HepG2 (cell line): ENCODE results near the gene CACNA1I. TPM values are rescaled to one million over a fixed set of nuclear protein-coding genes. Genes with fewer than 3 reads are reported as not detected.

ENCODE experiments used
- ATF5 ChIP-seq: sonication (generic); formaldehyde crosslinking; IDR thresholded peaks from 2 replicates; pipeline ENCODE4 v1.4.0; 2020; ENCODE audit warnings: mild to moderate bottlenecking, low read depth, missing genetic modification reagents
- E2F5 ChIP-seq: sonication (generic); formaldehyde crosslinking; conservative IDR thresholded peaks from 2 replicates; pipeline ENCODE4 v1.4.0; 2020; ENCODE audit warnings: missing genetic modification reagents
- ELF1 ChIP-seq: sonication (generic); formaldehyde crosslinking; IDR thresholded peaks from 2 replicates; pipeline ENCODE4 v1.4.0; 2020; ENCODE audit warnings: missing genetic modification reagents
- GATA4 ChIP-seq: sonication (generic); IDR thresholded peaks from 2 replicates; pipeline ENCODE4 v1.6.1; 2016; ENCODE audit warnings: antibody characterized with exemption, low read depth, borderline replicate concordance
- GRHL1 ChIP-seq: sonication (generic); formaldehyde crosslinking; conservative IDR thresholded peaks from 2 replicates; pipeline ENCODE4 v1.8.0; 2022; ENCODE audit warnings: missing genetic modification reagents
- HBP1 ChIP-seq: IDR thresholded peaks from 2 replicates; pipeline ENCODE4 v1.6.1; 2016; ENCODE audit warnings: low read depth, control low read depth
- IKZF5 ChIP-seq: IDR thresholded peaks from 2 replicates; pipeline ENCODE4 v1.6.1; 2018; ENCODE audit warnings: missing genetic modification reagents, mild to moderate bottlenecking, missing compliant biosample characterization
- MLLT10 ChIP-seq: sonication (generic); formaldehyde crosslinking; IDR thresholded peaks from 2 replicates; pipeline ENCODE4 v1.4.0; 2020; ENCODE audit warnings: missing genetic modification reagents
- RAD21 ChIP-seq: fragments of 450-650 bp; formaldehyde crosslinking; IDR thresholded peaks from 2 replicates; pipeline ENCODE4 v1.5.0; 2020; ENCODE audit warnings: mild to moderate bottlenecking
- SP1 ChIP-seq, 2 experiments: fragments of 450-650 bp in 1 of 2; sonication (generic) in 1 of 2; formaldehyde crosslinking in 1 of 2; IDR thresholded peaks; 2 replicates each; pipeline versions ENCODE4 v1.4.0 to v1.6.1; 2016 to 2020; ENCODE audit warnings: missing genetic modification reagents in 1 of 2
- ZBTB7A ChIP-seq: sonication (generic); formaldehyde crosslinking; IDR thresholded peaks from 2 replicates; pipeline ENCODE4 v1.8.0; 2022; ENCODE audit warnings: mild to moderate bottlenecking, missing genetic modification reagents
- ZNF431 ChIP-seq: sonication (generic); formaldehyde crosslinking; IDR thresholded peaks from 2 replicates; pipeline ENCODE4 v1.9.0; 2022; ENCODE audit warnings: missing genetic modification reagents, low read depth, mild to moderate bottlenecking, borderline replicate concordance
- ZNF510 ChIP-seq: sonication (generic); formaldehyde crosslinking; IDR thresholded peaks from 2 replicates; pipeline ENCODE4 v1.4.0; 2020; ENCODE audit warnings: low read depth, mild to moderate bottlenecking, missing genetic modification reagents
- ZNF609 ChIP-seq: sonication (generic); formaldehyde crosslinking; IDR thresholded peaks from 2 replicates; pipeline ENCODE4 v1.4.0; 2020; ENCODE audit warnings: mild to moderate bottlenecking, missing genetic modification reagents, borderline replicate concordance
- ZNF629 ChIP-seq: sonication (generic); formaldehyde crosslinking; conservative IDR thresholded peaks from 2 replicates; pipeline ENCODE4 v1.5.0; 2020; ENCODE audit warnings: missing genetic modification reagents
- ZNF761 ChIP-seq: sonication (generic); formaldehyde crosslinking; conservative IDR thresholded peaks from 2 replicates; pipeline ENCODE4 v1.4.0; 2020; ENCODE audit warnings: mild to moderate bottlenecking, missing genetic modification reagents
- ZNF816 ChIP-seq: sonication (generic); formaldehyde crosslinking; IDR thresholded peaks from 2 replicates; pipeline ENCODE4 v1.8.0; 2022; ENCODE audit warnings: missing genetic modification reagents, mild to moderate bottlenecking, borderline replicate concordance
- ZNF83 ChIP-seq: sonication (generic); formaldehyde crosslinking; IDR thresholded peaks from 2 replicates; pipeline ENCODE4 v1.4.0; 2020; ENCODE audit warnings: missing genetic modification reagents, mild to moderate bottlenecking, borderline replicate concordance
- polyA plus RNA-seq, 8 experiments: library from polyadenylated mRNA; depleted of rRNA in 3 of 8; stranded (reverse) in 7 of 8; unstranded in 1 of 8; fragments of >200 nt; fragmentation: Illumina TruSeq in 4 of 8; extraction: Trizol in 4 of 8; gene quantifications; 2 replicates each; pipeline versions ENCODE4 v1.2.1 to v1.2.3, GENCODE V29; 2011 to 2016; ENCODE audit warnings: low read depth in 4 of 8, missing spikeins in 1 of 8, mixed read lengths in 1 of 8; ENCODE audit not compliant: insufficient read depth in 1 of 8
- total RNA-seq, 5 experiments: library from RNA; depleted of rRNA; stranded (reverse); fragments of >200 nt; fragmentation: Illumina TruSeq; extraction: Trizol; gene quantifications; 2 replicates each; pipeline ENCODE4 v1.2.3, GENCODE V29; 2016; ENCODE audit warnings: low read depth in 1 of 5

The CACNA1I gene
- total and polyA plus RNA-seq, 2 of the 13 experiments (the other 11 are each of a cell fraction or from before 2014, with no cell fraction given): not detected

- TF ChIP-seq ZNF609 (no peak), ZNF431 (CRISPR knock-in tag) (no peak), RAD21 (CRISPR knock-in tag) (peak; percentile 44; the same call in 1 of the 2 replicates), IKZF5 (CRISPR knock-in tag) (no peak), GATA4 (0 out of 2 replicates have a peak, but pooled peaks have one; percentile 8), ZNF510 (CRISPR knock-in tag) (no peak), MLLT10 (CRISPR knock-in tag) (no peak), ZNF761 (no peak), GRHL1 (CRISPR knock-in tag) (no peak), SP1 (IDR thresholded peaks at IDR 0.05) (no peak), SP1 (CRISPR knock-in tag; IDR thresholded peaks at IDR 0.05) (no peak), ZBTB7A (CRISPR knock-in tag) (no peak), ZNF629 (CRISPR knock-in tag) (no peak), ELF1 (no peak), E2F5 (no peak), ZNF816 (CRISPR knock-in tag) (peak; percentile 67; the same call in 1 of the 2 replicates), ZNF83 (no peak), ATF5 (CRISPR knock-in tag) (no peak), HBP1 (CRISPR knock-in tag) (peak; percentile 21; the same call in 1 of the 2 replicates)
Observed at GRCh38 chr22:39522567-39523300, 47.8 kb upstream of the CACNA1I start (continued).
